HG02642 (cell line): Measurements from ENCODE around the gene OR2C3.

Experiments
- ATAC-seq: cut with Tn5 transposase; IDR thresholded peaks from one replicate; pipeline ENCODE4 v1.9.1; 2021; ENCODE audit warnings: mild to moderate bottlenecking; ENCODE audit not compliant: unreplicated experiment, poor library complexity

OR2C3 gene

DNA sequence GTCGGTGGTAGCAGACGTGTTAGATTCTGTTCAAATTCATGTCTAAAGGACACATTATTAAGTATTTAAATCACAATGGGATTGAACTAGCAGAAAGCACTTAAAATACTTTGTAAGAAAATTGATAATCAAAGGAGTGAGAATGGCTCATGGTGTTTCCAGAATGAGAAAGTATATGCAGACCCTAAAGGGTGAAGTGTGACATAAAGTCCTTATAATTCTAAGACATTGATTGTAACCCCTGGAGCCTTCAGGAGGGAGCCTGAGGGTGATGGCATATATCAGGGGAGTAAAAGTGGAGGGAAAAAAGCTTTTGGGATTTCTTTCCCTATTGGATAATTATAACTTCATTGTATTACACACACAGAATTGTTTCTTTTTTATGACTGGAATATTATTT is at the start of gene OR2C3:
Gene OR2C3, minus strand, starts transcription at position 101 of the 400 bp plus-strand sequence. CDS start 3,929 bp downstream, outside the sequence.
- ATAC-seq = no peak

DNA sequence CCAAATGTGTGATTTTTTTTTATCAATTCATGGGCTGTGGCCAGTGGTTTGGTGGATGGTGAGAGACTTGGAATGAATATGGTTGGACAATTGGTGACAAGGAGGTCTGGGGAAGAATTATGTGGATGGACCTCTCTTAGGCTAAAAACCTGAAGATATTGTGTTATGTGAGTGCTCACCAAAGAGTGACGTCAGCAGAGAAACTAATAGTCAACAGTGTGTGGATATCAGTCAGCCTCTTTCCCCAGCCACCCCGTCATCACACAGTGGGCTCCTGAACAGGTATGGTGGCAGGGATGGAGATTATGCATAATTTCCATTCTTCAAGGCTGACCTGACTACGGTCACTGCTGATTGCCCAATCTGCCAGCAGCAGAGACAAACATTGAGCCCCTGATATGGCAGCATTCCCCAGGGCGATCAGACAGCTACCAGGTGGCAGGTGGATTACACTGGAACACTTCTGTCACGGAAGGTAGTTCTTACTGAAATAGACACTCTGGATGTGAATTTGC is 42.8 kb upstream of the OR2C3 start:
- ATAC-seq = no peak

GRCh38 chr1:247576514-247576913 is 40.3 kb upstream of the OR2C3 start:
- no peak for ATAC-seq

DNA sequence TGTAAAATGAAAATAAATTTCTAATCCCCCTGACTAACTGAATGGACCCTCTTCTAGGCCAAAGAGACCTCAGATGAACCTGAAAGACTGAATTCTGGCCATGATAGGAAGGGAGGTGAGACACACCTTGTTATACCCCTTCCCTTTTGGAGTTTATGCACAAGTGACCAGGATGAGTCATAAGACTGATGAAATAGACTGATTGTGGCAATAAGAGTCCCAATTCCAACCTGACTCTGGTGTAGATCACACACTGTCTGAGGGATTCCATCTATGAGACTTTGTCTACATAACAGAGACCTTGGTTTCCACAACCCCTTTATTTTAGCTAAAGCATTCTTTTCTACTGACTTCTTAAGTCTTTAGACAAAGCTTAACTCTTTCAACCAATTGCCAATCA is 38.4 kb upstream of the OR2C3 start:
- no peak for ATAC-seq

DNA sequence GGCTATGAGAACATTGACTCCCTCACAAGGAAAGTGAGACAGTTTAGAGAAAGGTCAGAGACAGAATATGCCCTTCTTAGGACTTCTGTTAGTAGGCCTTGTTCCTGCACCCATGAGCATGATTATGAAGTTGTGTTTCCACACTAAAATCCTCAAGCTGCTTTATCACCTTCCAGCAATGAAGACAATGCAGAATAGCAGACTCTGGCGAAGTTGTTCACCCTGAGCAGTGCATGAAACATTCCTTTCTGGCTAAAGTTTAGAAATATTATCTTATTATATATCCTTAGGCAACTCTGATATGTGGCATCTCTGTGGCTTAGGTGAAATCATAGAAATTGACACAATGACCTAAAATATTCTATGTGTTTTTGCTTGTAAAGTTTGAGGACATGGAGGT is 38.0 kb upstream of the OR2C3 start:
- no peak for ATAC-seq

DNA sequence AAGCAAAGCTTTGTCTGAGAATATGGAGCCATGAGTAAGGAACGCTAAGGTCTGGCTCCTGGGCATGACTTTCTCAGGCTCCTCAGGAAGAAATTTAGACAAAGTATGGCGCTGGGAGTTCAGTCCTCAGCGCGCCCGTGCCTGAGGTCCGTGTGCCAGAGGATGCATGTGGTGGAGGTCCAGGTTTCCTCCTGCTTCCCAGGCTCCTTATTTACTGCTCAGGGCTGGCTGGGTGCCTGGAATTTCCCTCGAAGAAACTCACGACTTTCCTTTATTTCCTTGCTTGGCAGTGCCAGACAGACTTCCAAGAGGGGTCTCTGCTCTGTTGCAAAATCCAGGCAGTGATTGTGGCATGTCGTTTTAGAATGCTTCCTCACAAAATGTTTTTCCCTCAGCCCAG is 26.0 kb upstream of the OR2C3 start:
- ATAC-seq = no peak

- no peak for ATAC-seq
Observed at GRCh38 chr1:247561711-247562110, 25.5 kb upstream of the OR2C3 start.

DNA sequence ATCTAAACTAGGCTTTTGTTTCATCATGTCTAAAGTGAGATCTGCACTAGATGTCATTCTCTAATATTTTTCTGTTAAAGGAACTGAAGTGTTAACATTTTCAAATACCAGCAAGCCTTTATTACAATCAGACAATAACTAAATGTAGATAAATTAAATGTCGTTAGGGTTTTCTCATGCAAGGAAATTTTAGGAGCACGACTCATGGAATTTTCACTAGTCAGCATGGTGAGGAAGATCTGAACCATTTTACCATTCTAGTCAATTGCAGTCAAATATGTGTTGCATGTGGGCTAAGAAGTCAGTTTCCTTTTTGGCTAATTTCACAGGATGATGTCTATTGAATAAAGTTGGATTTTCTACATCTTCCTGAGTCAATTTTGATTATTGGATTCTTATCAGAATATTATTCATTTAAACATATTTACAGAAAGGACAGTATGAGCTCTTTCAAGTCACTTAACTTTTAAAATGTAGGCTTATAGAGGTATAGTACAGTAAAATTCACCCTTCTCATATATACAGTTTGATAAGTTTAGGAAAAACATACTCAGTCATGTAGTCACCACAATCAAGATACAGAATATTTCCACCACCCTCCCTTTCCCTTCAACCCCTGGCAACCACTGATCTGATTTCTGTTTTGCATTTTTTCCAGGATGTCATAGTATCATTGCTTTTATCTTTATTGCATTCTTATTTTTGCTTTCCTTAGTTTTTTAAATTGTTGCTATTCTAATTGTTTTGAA is 21.9 kb upstream of the OR2C3 start:
- no peak for ATAC-seq

- no peak for ATAC-seq
Observed at GRCh38 chr1:247552231-247552630, 16.0 kb upstream of the OR2C3 start.

DNA sequence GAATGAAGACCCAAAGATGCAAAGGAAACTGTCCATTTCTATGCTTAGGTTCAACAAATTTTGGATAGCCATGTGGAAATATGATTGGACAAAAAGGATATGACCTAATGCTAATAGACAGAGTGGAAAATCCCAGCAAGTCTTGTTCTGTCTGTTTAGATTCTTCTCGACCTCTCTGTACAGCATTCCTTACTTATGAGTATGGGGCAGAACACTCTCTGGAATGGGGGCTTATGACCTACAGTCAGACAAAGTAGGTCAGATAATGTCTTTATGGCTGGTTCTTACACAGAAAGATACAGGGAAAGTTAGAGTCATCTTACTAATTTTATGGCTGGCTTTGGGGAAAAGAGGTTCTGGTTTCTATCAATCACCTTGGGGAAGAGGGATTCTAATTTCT is 15.5 kb upstream of the OR2C3 start:
- ATAC-seq = no peak

GRCh38 chr1:247548769-247549182 is 12.5 kb upstream of the OR2C3 start, which contains the start of gene GCSAML:
TSS of gene GCSAML (plus strand) at chr1:247549134. CDS start at chr1:247549192, 58 bp downstream.
- no peak for ATAC-seq

DNA sequence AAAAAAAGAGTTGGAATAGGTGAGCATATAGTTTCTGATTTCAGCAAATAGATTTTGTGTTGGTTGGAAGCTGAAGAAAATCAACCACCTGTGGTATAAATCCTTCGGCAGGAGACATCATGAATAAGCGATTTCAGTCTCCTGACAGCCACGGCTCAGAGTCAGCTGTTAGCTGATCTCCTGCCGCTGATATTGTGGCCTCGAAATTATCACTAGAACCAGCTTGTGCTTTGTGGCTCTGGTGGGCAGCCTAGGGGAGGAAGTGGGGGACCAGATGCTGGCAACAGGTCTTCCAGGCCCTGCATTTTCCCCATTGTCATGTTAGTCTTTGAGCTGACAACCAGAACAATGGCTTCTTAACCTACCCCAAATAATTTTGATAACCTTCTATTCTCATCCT is 11.9 kb upstream of the OR2C3 start:
- ATAC-seq = no peak

DNA sequence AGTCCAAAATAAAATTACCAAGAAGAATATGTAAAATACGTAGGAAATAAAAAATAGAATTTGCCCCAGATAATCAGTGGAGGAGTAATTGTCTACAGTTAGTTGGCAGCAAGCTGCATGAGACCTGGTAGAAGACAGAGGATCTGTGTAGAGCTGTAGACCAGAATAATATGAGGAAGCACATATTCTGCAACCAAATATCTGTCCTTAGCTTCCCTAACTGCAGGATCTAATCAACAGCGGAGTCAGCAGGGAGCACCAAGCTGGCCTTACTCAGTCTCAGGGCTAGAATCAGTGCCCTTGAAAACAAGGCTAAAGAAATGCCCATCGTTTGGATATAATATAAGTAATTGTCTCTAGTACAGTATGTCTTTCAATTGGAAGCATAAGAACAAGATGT is 6.6 kb upstream of the OR2C3 start:
- ATAC-seq = no peak

DNA sequence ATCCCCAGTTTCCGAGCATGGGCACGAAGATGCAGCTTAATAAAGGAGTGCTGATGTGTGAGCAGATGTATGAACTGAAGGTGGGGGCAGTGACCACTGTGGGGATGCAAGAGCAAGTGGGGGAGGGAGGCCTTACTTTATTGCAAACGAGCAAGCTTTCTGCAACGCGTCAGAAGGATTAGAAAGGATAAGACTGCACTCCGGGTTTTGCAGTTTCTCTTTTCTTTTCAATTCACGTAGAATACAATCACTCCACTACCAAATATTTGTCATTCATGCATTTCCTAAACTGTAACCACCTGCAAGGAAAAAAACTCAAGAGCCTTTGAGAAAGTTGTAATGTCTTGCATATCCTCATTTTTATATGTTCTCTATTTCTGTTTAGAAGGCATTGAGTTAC is 4.3 kb upstream of the OR2C3 start:
- ATAC-seq = no peak

DNA sequence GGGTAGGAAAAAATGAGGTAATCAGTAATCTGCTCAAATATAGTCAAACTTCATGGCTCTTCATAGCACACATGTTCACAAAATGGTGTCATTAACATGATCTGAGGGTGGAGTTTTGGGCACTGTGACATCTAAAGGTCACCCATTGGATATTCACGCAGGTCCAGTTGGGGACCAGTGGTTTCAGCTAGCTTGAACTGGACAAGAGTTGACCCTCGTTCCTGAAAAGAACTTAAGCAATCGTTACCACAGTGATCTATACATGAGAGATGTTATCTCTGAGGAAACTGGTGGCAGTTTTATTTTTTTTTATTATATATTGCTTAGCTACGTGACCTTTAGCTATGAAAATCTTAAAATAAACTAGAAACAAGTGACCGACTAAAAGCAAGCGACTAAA is 3.0 kb upstream of the OR2C3 start:
- no peak for ATAC-seq

DNA sequence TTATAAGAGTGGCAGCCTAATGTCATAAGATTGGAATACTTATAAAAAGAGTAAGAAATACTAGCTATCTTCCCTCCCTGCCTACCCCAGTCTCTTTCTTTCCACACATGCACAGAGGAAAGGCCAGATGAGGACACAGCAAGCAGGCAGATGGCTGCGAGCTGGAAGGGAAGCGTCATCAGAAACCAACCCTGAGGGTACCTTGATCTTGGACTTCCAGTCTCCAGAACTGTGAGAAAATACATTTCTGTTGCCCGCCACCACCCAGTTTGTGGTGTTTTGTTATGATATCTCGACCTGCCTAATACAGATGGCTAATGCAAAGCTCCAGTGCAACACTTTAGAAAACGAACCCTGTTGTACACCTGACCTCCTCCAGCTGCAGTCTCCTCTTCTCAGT is 2.3 kb upstream of the OR2C3 start:
- no peak for ATAC-seq

DNA sequence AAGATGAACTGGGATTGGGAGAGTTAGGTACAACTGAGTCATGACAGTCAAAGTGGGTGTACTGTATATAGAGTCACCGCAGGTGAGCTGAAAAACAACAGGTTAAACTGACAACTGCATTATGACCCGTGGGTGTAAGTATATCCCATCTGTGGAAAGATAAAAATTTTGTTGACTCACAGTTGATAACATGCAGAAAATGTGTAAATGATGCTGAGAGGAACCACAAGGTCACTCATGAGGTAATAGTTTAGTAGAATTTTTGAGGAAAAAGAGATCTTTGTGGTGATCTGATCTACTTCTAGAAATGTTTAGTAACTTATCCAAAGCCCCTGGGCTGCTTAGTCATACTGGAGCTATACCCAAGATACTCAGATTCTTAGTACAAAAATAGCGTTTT is 838 bp downstream of the OR2C3 start:
- no peak for ATAC-seq

DNA sequence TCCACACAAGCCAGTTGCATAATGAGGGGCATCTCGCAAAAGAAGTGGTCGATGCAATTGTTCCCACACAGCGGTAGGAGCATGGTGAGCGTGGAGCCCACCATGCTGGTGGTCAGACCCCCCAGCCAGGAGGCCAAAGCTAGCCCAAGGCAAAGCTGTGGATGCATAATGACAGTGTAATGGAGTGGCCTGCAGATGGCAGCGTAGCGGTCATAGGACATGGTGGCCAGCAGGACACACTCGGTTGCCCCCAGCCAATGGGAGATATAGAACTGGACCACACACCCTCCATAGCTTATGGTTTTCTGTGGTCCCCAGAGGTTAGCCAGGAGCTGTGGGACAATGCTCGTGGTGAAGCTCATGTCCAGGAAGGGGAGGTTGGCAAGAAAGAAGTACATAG is 4.3 kb downstream of the OR2C3 start:
- ATAC-seq = no peak

DNA sequence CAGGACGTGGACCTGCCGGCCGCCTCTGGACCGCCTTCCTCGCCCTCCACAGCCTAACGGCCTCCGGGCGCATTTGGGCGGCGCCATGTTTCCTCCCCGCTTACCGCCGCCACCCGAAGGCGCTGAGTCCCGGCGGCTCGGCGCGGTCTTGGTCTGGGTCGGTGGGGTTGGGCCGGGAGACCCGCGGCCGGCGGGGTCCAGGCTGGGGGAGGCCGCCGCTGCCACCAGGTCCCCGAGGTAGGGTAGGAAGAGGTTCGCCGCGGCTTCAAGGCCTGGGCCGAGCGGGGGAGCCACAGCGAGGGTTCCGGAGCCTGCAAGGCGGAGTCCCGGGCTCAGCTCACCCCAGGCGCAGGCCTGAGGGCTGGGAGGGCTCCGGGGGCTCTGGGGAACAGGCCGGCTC is 5.5 kb downstream of the OR2C3 start:
- no peak for ATAC-seq

- ATAC-seq = no peak
Observed at GRCh38 chr1:247529771-247530355, 6.4 kb downstream of the OR2C3 start.

DNA sequence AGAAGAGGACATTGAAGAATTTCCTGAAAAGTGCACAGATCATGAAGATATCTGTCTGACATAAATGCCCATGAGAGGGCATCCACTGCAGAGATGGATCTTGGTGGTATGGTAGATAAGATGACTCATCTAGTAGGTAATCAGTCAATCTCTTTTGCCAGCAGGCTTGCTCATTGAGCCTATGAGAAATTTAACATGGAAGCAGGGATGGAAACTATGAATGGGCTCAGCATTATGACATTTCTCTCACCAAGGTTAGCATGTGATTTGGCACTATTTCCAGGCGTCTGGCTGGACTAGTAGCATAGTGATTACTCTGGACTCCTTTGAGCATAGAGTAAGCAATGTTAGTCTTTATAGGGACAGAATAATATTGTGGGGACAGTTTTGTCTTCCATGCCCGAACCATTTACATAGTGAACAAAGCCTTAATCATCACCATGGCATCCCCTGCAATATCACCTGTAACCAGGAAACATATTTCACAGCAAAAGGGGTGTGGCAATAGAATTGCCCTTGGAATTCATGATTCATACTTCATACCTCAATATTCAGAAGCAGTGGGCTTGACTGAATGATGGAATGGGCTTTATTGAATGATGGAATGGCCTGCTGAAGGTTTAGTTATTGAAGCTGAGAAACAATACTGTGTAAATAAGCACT is 7.3 kb downstream of the OR2C3 start:
- ATAC-seq = no peak
